HuH-7.5 (cell line): ENCODE results near the gene ZNF385D.

ENCODE experiments used
- DNase-seq: peaks from one replicate; pipeline ENCODE4 v3.0.0; 2011; ENCODE audit warnings: low spot score

Gene ZNF385D

GRCh38 chr3:21592828-21593227 lies 158.2 kb downstream of the ZNF385D start:
- no peak for DNase-seq

- no peak for DNase-seq
Measured at GRCh38 chr3:21587894-21588293, 163.1 kb downstream of the ZNF385D start.

GRCh38 chr3:21585216-21585740 lies 165.7 kb downstream of the ZNF385D start:
- no peak for DNase-seq

GRCh38 chr3:21573291-21573690 lies 177.7 kb downstream of the ZNF385D start:
- DNase-seq: no peak

- no peak for DNase-seq
Measured at GRCh38 chr3:21564531-21564930, 186.5 kb downstream of the ZNF385D start.

GRCh38 chr3:21562243-21562642 lies 188.8 kb downstream of the ZNF385D start:
- DNase-seq: no peak

- no peak for DNase-seq
Measured at GRCh38 chr3:21561472-21561871, 189.5 kb downstream of the ZNF385D start.

- DNase-seq: no peak
Measured at GRCh38 chr3:21551019-21551418, 200.0 kb downstream of the ZNF385D start.

- DNase-seq: no peak
Measured at GRCh38 chr3:21544076-21544462, 206.9 kb downstream of the ZNF385D start.

- no peak for DNase-seq
Measured at GRCh38 chr3:21543380-21544075, 207.5 kb downstream of the ZNF385D start.

GRCh38 chr3:21542656-21543379 lies 208.2 kb downstream of the ZNF385D start:
- no peak for DNase-seq

GRCh38 chr3:21540265-21540664 lies 210.7 kb downstream of the ZNF385D start:
- no peak for DNase-seq

GRCh38 chr3:21534462-21534861 lies 216.5 kb downstream of the ZNF385D start:
- no peak for DNase-seq

- DNase-seq: no peak
Measured at GRCh38 chr3:21533002-21533401, 218.0 kb downstream of the ZNF385D start.

GRCh38 chr3:21531909-21532308 lies 219.1 kb downstream of the ZNF385D start:
- no peak for DNase-seq

GRCh38 chr3:21528291-21528995 lies 222.6 kb downstream of the ZNF385D start:
- no peak for DNase-seq

- no peak for DNase-seq
Measured at GRCh38 chr3:21526461-21526860, 224.5 kb downstream of the ZNF385D start.

- no peak for DNase-seq
Measured at GRCh38 chr3:21524133-21524532, 226.9 kb downstream of the ZNF385D start.

GRCh38 chr3:21520106-21520963 lies 230.7 kb downstream of the ZNF385D start:
- no peak for DNase-seq

- DNase-seq: no peak
Measured at GRCh38 chr3:21517184-21517583, 233.8 kb downstream of the ZNF385D start.

- DNase-seq: no peak
Measured at GRCh38 chr3:21515417-21515816, 235.6 kb downstream of the ZNF385D start.
